AG09309 (cell line): ENCODE measurements around the gene CASZ1.

Experiments used
- DNase-seq: peaks from one replicate; pipeline ENCODE4 v3.0.0-alpha.2; 2010; ENCODE audit warnings: low read depth
- H3K4me3 ChIP-seq: 2 replicates; pipeline ENCODE4 v1.5.1; 2011; ENCODE audit warnings: mild to moderate bottlenecking, low read depth, low read length, moderate library complexity; ENCODE audit not compliant: control insufficient read depth
- CTCF ChIP-seq: IDR thresholded peaks from 2 replicates; pipeline ENCODE4 v1.5.1; 2011; ENCODE audit warnings: mild to moderate bottlenecking, low read depth, low read length, inconsistent platforms; ENCODE audit not compliant: insufficient read depth, control insufficient read depth; ENCODE audit errors: missing control alignments

CASZ1 gene

GRCh38 chr1:10726355-10726754 lies 70.1 kb downstream of the CASZ1 start:
- no peak overlapping the region for H3K4me3 ChIP-seq
- TF ChIP-seq CTCF, result no peak
- no peak for DNase-seq

GRCh38 chr1:10724948-10725847 lies 71.2 kb downstream of the CASZ1 start:
- no peak for TF ChIP-seq CTCF
- peak; percentile 52 for DNase-seq
- no peak overlapping the region for H3K4me3 ChIP-seq

DNA sequence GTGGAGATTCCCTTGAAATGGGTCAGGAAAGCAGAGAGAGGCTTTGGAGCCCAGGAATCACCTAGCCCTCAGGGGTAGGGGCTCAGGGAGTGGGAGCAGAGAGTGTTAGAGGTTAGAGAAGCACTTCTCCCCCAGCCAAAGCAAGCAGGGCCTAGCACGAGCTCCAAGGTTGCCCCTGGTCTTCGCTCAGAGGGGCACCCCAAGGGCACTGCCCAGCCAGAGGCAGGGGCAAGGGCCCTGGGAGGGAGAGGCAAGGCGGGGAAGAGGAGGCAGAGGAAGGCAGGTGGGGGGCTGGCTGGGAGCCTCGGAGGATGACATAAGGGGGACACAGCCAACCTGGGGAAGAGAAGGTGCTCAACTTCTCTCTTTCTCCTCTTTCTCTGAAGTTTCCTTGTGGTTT lies 71.9 kb downstream of the CASZ1 start:
- no peak for TF ChIP-seq CTCF
- no peak overlapping the region for H3K4me3 ChIP-seq

DNA sequence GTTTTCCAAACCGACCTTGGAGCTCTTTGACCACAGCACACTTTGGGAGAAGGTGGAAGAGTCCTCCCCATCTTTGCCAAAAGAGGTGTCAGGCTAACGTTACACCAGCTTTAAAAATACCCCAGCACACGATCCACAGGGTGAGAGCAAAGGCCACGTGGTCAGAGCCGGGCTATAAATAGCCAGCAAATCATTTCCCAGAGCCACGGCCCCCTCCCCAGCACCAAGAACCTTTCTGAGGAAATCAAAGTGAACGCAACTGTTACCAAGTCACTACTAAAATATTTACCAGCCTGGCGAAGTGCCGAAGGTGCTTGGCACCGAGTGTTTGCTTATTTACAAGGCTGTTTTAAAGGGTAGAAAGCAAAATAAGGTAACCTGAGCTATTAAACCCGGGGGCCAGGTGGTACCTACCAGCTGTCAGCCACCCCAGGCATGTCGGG lies 72.4 kb downstream of the CASZ1 start:
- DNase-seq, result peak; percentile 10
- no peak overlapping the region for H3K4me3 ChIP-seq
- no peak for TF ChIP-seq CTCF

More for the DNA sequence above, 71.9 kb downstream of the CASZ1 start:
- no peak for DNase-seq

- no peak for DNase-seq
- no peak for TF ChIP-seq CTCF
- H3K4me3 ChIP-seq, result no peak overlapping the region
These were observed 73.1 kb downstream of the CASZ1 start for GRCh38 chr1:10723317-10723716.

GRCh38 chr1:10722803-10723202 lies 73.6 kb downstream of the CASZ1 start:
- DNase-seq, result no peak
- no peak for TF ChIP-seq CTCF
- no peak overlapping the region for H3K4me3 ChIP-seq
